HG03139 (cell line): Measurements from ENCODE around the gene RPS25.
"Not testable (repeated sequence)": the region's sequence is repeated elsewhere in the genome, so short reads cannot be mapped to it uniquely, and the experiment has no call there.

Experiments used
- ATAC-seq: cut with Tn5 transposase; IDR thresholded peaks from one replicate; pipeline ENCODE4 v1.9.1; 2021; ENCODE audit not compliant: unreplicated experiment

Gene RPS25

GRCh38 chr11:119018074-119018938, at the start of gene RPS25, which contains the start of gene TRAPPC4:
Gene RPS25 (minus strand): TSS chr11:119018343. CDS start chr11:119018284, 59 bp downstream.
Gene TRAPPC4 (plus strand): TSS chr11:119018766. CDS start chr11:119018796, 30 bp downstream.
- ATAC-seq, result peak; percentile 83

- ATAC-seq, result peak; percentile 87
Measured at GRCh38 chr11:119067371-119068222, 49.5 kb upstream of the RPS25 start, which contains the start of gene VPS11. Gene VPS11 (plus strand): TSS chr11:119067818. CDS start chr11:119067824, 6 bp downstream.

GRCh38 chr11:119065369-119065768, 47.2 kb upstream of the RPS25 start:
- ATAC-seq, result no peak

DNA sequence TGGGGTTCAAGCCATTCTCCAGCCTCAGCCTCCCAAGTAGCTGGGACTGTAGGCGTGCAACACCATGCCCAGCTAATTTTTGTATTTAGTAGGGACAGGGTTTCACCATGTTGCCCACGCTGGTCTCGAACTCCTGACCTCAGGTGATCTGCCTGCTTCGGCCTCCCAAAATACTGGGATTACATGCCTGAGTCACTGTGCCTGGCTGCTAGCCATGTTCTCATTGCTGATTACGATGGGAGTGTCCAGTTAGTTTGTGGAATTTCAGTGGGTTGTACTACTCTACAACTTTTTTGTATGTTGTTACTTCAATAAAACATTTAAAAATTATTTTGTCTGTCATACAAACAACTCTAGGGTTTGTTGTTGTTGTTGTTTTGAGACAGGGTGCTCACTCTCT, 44.6 kb upstream of the RPS25 start:
- ATAC-seq, result no peak

GRCh38 chr11:119061256-119061655, 43.1 kb upstream of the RPS25 start:
- ATAC-seq, result no peak

GRCh38 chr11:119059128-119059527, 41.0 kb upstream of the RPS25 start:
- not testable (repeated sequence) for ATAC-seq

GRCh38 chr11:119057000-119057769, 39.0 kb upstream of the RPS25 start, which contains the start of gene HYOU1:
Gene HYOU1 (minus strand): TSS chr11:119057205. CDS start chr11:119056160, 1,045 bp downstream.
- peak; percentile 87 for ATAC-seq

GRCh38 chr11:119056421-119056999, 38.4 kb upstream of the RPS25 start:
- ATAC-seq, result peak; percentile 15

DNA sequence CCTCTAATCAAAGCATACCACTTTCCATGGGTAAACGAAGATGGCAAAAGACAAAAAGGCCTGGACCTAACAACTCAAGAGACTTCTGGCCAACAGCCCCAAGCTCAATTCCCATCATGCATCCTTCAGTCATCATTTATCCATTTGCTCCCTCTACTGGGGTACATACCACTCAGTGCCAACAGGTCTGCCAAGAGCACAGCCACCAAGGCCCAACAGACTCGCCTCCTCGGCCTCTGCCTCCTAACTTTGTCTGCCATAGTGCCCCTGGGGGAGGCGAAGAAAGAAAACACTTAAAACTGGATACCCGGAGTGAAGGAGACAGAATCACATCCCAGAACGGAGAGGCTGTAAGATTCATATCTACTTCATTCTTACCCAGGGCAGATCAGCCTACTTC, 37.8 kb upstream of the RPS25 start:
- ATAC-seq, result no peak

GRCh38 chr11:119054418-119054817, 36.3 kb upstream of the RPS25 start:
- no peak for ATAC-seq

DNA sequence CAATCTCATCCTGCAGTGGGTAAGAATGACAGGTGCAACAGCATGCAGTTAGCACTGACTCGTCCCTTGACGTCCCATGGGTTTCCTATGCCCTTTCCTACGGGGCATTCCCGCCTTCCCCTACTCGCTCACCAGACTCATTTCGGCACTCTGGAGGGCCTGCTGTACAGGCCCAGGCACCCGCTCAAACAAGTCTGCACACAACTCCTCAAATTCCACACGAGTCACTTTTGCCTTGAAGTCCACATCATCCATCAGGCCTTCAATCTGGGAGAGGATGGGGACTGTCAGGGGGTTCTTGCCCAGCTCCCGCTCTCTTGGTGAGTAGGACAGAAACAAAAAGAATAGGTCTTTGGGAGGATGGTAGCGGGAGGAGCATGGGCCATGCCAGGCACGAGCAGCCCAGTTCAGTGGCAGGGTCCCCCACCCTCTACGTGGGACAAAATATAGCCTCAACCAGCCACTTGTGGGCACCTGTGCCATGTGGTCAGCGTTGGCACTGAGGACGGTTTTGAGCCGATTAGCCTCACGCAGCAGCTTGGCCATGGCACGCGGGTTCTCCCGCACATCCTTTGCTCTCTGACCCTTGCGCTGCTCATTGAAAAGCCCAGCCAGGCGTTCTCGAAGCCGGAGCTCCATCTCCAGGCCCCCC, 34.1 kb upstream of the RPS25 start:
- ATAC-seq, result no peak

DNA sequence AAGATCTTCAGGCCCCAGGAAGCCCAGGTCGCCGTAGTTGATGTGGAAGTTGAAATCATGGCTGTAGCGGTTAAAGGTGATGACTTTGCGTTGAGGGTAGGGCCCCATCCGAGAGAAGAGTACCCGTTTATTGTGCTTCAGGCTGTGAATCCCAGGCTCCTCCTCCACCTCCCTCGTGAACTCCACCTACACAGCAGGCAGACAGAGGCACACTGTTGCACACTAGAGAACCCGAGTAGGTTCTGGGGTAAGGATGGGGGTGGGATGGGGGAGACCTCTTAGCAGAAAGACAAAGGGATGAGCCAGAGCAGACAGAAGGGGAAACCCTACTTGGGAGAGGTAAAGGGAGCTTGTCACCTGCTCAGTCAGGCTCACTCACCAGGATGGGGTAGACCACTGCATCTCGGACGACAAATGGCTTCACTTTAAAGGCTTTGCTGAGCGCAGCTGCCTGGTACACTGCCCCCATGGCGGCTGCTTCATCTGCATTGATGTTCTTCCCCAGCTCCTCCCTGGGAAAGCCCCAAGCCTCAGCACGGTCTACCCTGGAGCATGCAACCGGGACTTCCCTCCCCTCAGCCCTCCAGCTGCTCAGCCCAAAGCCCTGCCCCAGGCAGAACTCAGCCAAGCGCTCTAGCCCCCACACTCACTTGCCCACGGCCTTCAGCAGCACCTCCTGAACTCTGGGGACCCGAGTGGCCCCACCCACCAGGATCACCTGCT, 33.5 kb upstream of the RPS25 start:
- peak; percentile 43 for ATAC-seq

DNA sequence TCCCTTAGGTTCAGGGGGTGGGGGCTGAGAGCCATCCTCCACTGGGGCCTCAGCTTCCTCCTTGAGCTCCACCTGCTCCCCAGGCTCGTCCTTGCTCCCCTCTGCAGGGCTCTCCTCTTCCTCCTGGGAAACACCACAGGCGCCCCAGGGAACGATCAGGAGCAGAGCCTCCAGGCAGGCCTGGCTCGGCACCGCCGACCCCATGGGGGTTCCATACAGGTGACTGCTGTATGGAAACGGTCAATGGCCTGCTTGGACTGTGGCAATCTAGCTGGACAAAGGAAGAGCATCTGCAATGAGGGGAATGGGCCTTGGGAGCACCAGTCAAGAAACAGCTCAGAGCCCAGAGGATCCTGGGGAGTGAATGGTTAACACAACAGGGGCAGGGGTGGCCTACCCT, 30.9 kb upstream of the RPS25 start:
- ATAC-seq, result no peak

- no peak for ATAC-seq
Measured at GRCh38 chr11:119048644-119049043, 30.5 kb upstream of the RPS25 start.

DNA sequence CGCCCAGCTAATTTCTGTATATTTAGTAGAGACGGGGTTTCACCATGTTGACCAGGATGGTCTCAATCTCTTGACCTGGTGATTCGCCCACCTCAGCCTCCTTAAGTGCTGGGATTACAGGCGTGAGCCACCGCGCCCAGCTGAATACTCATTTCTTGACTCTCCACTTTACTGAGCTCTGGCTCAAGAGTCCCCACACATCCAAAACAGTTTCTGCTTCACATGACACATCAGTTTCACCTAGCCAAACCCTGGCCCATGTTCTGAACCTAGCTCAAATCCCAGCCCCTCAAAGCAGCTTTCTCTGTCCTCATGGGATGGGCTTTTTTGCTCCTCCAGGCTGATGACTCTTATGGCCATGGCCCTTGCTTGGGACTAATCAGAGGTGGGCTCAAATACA, 29.1 kb upstream of the RPS25 start:
- no peak for ATAC-seq

DNA sequence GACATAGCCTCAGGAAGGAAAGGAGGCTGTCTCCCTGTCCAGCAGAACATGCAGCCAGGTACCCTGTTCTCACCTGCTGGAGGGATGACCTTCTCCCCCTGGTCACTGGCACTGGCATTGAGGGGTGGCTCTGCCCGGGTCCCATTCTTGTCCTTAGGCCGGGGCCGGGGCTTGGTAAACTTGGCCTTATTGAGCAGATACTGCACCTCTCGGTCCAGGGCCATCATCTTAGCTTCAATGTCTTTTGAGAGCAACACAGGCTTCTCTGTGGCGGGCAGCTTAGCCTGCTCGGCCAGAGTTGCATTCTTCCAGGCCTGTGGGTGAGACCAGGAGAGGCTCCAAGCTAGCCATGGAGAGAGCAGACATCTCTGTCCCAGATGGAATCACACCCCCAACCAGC, 28.3 kb upstream of the RPS25 start:
- no peak for ATAC-seq

- ATAC-seq, result no peak
Measured at GRCh38 chr11:119044708-119045107, 26.6 kb upstream of the RPS25 start.

DNA sequence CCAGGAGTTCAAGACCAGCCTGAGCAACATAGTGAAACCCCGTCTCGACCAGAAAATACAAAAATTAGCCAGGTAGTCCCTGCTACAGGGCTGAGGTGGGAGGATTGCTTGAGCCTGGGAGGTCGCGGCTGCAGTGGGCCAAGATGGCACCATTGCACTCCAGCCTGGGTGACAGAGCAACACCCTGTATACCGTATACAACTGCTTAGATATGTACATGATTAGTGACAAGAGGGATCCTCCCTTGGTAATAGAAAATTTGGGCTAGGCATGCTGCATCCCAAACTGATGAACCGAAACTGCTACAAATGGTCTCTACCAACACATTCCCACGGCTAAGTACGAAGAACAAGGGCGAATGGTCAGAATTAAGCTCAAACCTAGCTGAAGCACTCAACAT, 24.8 kb upstream of the RPS25 start:
- no peak for ATAC-seq

DNA sequence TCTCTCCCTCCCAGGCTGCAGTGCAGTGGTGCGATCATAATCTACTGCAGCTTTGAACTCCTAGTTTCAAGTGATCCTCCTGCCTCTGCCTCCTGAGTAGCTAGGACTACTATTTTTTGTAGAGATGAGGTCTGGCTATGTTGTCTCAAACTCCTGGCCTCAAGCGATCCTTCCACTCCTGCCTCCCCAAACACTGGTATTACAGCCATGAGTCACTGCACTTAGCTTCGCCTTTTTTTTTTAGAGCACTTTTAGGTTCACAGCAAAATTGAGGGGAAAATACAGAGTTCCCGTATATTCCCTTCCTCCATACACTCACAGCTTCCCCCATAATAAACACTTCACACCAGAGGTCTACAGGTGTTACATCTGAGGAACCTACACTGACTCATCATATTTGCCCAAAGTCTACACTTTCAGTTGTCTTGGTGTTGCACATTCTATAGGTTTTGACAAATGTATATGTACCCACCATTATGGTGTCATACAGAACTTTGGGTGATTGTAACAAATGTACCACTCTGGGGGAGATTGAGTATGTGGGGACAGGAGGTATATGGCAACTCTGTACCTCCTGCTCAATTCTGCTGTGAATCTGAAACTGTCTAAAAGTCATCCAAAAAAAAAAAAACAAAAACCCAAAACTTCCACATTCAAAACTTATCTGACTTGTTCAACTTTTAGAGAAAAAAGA, 23.8 kb upstream of the RPS25 start:
- ATAC-seq, result no peak
